Sigmoid colon (tissue), 4 donors: Measurements from ENCODE around the gene WDR86.

ENCODE experiments used
- EP300 ChIP-seq, 4 donors: sonication (generic); formaldehyde crosslinking; IDR thresholded peaks; one replicate each; pipeline ENCODE4 v1.6.1; 2017; ENCODE audit warnings: antibody characterized with exemption in 4 of 4
- TF ChIP-seq, protein P1 (sequence below), 4 experiments: fragments of 450-650 bp in 3 of 4; fragments of 200-600 bp in 1 of 4; IDR thresholded peaks; one replicate each; pipeline ENCODE4 v1.5.1; 2016 to 2019; ENCODE audit warnings: antibody characterized with exemption in 4 of 4, mild to moderate bottlenecking in 3 of 4, moderate library complexity in 2 of 4

DNA sequence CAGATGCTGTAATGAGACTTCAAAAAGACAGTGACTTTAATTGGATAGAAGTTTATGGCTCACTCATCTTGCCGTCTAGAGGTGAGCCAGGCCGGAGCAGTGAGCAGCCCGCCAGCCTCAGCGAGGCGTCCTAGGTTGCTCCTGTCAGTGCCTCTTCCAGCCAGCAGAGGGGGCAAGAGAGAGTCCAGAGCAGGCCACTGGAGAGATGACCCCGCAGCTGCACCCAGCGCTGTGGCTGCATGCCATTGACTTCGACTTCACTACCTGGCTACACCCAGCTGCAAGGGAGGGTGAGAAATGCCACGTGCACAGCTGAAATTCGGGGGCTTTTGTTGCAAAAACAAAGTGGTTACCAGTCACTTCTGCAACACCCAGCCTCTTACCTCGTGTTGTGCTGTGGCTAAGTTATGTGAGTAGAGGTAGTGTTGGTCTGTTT, 41.7 kb downstream of the WDR86 start:
- TF ChIP-seq EP300 (IDR thresholded peaks at IDR 0.05): no peak
- TF ChIP-seq, protein P1, sequence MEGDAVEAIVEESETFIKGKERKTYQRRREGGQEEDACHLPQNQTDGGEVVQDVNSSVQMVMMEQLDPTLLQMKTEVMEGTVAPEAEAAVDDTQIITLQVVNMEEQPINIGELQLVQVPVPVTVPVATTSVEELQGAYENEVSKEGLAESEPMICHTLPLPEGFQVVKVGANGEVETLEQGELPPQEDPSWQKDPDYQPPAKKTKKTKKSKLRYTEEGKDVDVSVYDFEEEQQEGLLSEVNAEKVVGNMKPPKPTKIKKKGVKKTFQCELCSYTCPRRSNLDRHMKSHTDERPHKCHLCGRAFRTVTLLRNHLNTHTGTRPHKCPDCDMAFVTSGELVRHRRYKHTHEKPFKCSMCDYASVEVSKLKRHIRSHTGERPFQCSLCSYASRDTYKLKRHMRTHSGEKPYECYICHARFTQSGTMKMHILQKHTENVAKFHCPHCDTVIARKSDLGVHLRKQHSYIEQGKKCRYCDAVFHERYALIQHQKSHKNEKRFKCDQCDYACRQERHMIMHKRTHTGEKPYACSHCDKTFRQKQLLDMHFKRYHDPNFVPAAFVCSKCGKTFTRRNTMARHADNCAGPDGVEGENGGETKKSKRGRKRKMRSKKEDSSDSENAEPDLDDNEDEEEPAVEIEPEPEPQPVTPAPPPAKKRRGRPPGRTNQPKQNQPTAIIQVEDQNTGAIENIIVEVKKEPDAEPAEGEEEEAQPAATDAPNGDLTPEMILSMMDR (IDR thresholded peaks at IDR 0.05): peak; percentile 94 to 98 (median 96)
